Osteoblast (primary cell): ENCODE measurements around the gene PSMD13. TPM values are rescaled to one million over a fixed set of nuclear protein-coding genes. Genes with fewer than 3 reads are reported as not detected.

Experiments used
- DNase-seq: peaks from one replicate; pipeline ENCODE4 v3.0.0; 2011; ENCODE audit warnings: low spot score, mixed read lengths; ENCODE audit not compliant: insufficient read length; ENCODE audit errors: missing footprints
- H2AFZ ChIP-seq: 2 replicates; pipeline ENCODE4 v1.6.0; 2011; ENCODE audit warnings: mild to moderate bottlenecking, low read length
- H3K27ac ChIP-seq: 2 replicates; pipeline ENCODE4 v1.5.1; 2011; ENCODE audit warnings: mild to moderate bottlenecking, low read depth, low read length, moderate library complexity
- H3K27me3 ChIP-seq: 2 replicates; pipeline ENCODE4 v1.6.0; 2012; ENCODE audit warnings: mild to moderate bottlenecking, control low read depth, inconsistent platforms, low read length, moderate library complexity; ENCODE audit not compliant: insufficient read depth
- H3K36me3 ChIP-seq: 2 replicates; pipeline ENCODE4 v1.5.1; 2011; ENCODE audit warnings: mild to moderate bottlenecking, low read length, control low read depth, moderate library complexity; ENCODE audit not compliant: insufficient read depth
- H3K4me1 ChIP-seq: 2 replicates; pipeline ENCODE4 v1.5.1; 2011; ENCODE audit warnings: mild to moderate bottlenecking, low read length, control low read depth, moderate library complexity; ENCODE audit not compliant: insufficient read depth
- H3K4me2 ChIP-seq: 2 replicates; pipeline ENCODE4 v1.6.0; 2011; ENCODE audit warnings: mild to moderate bottlenecking, low read length; ENCODE audit not compliant: insufficient read depth
- H3K4me3 ChIP-seq: fragments of 200-600 bp; sonication (generic); 3 replicates; pipeline ENCODE4 v1.5.1; 2012; ENCODE audit warnings: mild to moderate bottlenecking, low read length, inconsistent platforms; ENCODE audit not compliant: insufficient read depth
- H3K79me2 ChIP-seq: 2 replicates; pipeline ENCODE4 v1.6.0; 2012; ENCODE audit warnings: mild to moderate bottlenecking, low read length, control low read depth, inconsistent platforms; ENCODE audit not compliant: insufficient read depth
- H3K9me3 ChIP-seq: 2 replicates; pipeline ENCODE4 v1.5.1; 2011; ENCODE audit warnings: low read depth, low read length, control low read depth
- H4K20me1 ChIP-seq: 2 replicates; pipeline ENCODE4 v1.6.0; 2012; ENCODE audit warnings: mild to moderate bottlenecking, low read length, control low read depth; ENCODE audit not compliant: insufficient read depth
- total RNA-seq: library from RNA; depleted of rRNA; stranded (reverse); fragments of >200 nt; gene quantifications from 2 replicates; pipeline ENCODE4 v1.2.3, GENCODE V29; 2012
- TF ChIP-seq, protein P1 (sequence below): IDR thresholded peaks from 2 replicates; pipeline ENCODE4 v1.5.1; 2011; ENCODE audit warnings: mild to moderate bottlenecking, low read depth, low read length, moderate library complexity; ENCODE audit errors: extremely low read depth

The PSMD13 gene
- total RNA-seq, 1 donor, result 110 TPM

DNA sequence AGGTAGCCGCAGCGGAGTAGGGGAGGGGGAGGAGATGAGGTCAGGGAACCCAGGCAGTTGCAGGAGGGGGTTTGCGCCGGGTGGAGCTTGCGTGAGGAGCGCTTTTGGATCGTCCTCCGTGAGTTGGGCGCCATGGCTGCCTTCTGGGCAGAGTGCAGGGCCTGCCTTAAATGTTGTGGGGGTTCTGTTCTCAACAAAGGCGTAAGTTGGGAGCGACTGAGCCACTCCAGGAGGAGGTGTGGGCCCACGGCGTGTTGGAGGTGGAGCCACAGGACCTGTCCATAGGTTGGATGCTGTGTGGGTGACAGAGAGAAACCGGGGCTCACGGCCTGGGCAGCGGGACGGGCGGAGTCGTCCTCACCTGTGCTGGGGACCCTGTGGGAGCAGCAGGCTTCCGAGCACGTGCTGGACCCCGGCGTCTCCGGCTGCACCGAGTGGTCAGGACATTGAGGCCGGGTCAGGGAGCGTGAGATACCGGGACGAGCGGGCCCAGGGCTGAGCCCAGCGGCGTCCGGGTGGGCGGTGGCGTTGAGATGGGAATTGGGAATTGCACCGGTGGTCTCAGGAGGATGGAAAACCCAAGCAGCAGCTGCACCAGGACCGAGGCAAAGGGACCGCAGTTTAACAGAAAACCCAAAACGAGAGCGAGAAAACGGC is 51.2 kb downstream of the PSMD13 start:
- no peaks in the 10 kb centered on the region for H3K9me3 ChIP-seq
- no peaks in the 10 kb centered on the region for H4K20me1 ChIP-seq
- H3K4me3 ChIP-seq, result peak overlapping the region; percentile 67
- H3K36me3 ChIP-seq, result no peaks in the 10 kb centered on the region
- H2AFZ ChIP-seq, result peak overlapping the region; percentile 23
- peak overlapping the region; percentile 79 for H3K4me2 ChIP-seq
- TF ChIP-seq, protein P1, sequence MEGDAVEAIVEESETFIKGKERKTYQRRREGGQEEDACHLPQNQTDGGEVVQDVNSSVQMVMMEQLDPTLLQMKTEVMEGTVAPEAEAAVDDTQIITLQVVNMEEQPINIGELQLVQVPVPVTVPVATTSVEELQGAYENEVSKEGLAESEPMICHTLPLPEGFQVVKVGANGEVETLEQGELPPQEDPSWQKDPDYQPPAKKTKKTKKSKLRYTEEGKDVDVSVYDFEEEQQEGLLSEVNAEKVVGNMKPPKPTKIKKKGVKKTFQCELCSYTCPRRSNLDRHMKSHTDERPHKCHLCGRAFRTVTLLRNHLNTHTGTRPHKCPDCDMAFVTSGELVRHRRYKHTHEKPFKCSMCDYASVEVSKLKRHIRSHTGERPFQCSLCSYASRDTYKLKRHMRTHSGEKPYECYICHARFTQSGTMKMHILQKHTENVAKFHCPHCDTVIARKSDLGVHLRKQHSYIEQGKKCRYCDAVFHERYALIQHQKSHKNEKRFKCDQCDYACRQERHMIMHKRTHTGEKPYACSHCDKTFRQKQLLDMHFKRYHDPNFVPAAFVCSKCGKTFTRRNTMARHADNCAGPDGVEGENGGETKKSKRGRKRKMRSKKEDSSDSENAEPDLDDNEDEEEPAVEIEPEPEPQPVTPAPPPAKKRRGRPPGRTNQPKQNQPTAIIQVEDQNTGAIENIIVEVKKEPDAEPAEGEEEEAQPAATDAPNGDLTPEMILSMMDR, result no peak
- H3K27me3 ChIP-seq, result peaks cover 15% of the 10 kb centered on the region
- H3K27ac ChIP-seq, result no peak overlapping the region
- H3K4me1 ChIP-seq, result peaks cover 4% of the 10 kb centered on the region
- no peaks in the 10 kb centered on the region for H3K79me2 ChIP-seq
- DNase-seq, result peak; percentile 65

DNA sequence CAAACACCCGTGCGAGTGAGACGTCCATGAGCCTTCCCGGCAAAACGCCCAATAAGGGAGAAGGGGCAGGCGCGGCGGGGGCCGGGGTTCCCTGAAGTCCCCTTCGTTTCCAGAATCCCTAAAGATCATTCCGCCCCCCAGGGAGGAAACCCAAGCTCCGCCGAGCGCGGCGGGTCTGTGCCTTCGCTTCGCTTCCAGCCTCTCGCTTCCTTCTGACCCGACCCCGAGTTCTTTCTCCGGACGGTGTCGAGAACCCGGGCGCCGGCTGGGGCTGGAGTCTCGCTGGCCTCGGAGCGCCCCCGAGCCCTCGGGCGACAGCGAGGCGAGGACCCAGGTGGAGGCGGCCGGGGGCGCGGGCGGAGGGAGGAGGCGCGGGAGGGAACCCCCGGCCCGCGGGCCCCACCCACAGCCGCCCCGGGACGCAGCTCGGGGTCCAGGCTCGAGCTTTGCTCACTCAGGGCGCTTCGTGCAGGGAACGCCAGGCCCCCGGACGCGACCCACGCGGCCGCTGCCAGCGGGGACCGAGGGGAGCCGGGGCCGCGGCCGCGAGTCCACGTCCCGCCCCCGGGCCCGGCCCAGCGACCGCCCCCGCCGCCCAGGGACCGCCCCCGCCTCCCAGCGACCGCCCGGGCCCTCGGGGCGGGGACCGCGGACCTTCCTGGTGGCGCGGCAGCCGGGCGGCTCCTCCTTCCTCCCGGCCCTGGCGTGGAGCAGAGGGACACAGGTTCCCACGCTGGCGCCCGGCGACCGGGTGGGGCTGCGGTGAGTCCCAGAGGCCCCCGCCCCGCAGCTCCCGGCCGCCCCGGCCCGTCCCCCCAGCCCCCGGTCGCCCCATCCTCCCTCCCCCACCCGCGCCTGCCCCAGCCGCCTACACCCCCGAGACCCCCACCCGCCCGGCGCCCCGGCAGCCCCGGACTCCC is 52.0 kb downstream of the PSMD13 start, which contains the start of gene PGGHG:
PGGHG (plus strand) TSS at position 649 of the 920 bp plus-strand sequence. CDS start 691 bp downstream, outside the sequence.
- H3K79me2 ChIP-seq, result no peaks in the 10 kb centered on the region
- H3K36me3 ChIP-seq, result no peaks in the 10 kb centered on the region
- peaks cover 4% of the 10 kb centered on the region for H3K4me1 ChIP-seq
- no peaks in the 10 kb centered on the region for H4K20me1 ChIP-seq
- no peak within 1 kb of the TSS for H3K27ac ChIP-seq
- H2AFZ ChIP-seq, result peak within 1 kb of the TSS; percentile 23
- TF ChIP-seq, protein P1, result no peak
- no peaks in the 10 kb centered on the region for H3K9me3 ChIP-seq
- peak; percentile 99 for DNase-seq
- H3K4me3 ChIP-seq, result peak within 1 kb of the TSS; percentile 67
- peaks cover 14% of the 10 kb centered on the region for H3K27me3 ChIP-seq
- H3K4me2 ChIP-seq, result peak within 1 kb of the TSS; percentile 79

DNA sequence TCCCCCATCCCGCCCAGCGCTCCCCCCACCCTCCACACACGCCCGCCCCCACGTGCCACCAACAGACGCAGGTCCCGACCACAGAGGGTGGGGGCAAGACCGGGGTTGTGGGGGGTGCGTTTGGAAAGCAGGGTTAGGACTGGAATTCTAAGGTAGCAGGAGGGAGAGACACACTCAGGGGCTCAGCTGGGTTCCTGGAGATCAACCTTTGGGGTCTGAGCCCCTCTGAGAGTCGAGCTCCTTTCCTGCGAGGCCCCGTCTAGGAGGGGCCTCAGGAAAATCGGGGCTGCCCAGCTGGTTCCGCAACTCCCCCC is 52.6 kb downstream of the PSMD13 start:
- peaks cover 4% of the 10 kb centered on the region for H3K4me1 ChIP-seq
- no peak overlapping the region for H2AFZ ChIP-seq
- no peaks in the 10 kb centered on the region for H3K36me3 ChIP-seq
- TF ChIP-seq, protein P1, result no peak
- H3K4me3 ChIP-seq, result no peak overlapping the region
- H3K9me3 ChIP-seq, result no peaks in the 10 kb centered on the region
- no peaks in the 10 kb centered on the region for H3K79me2 ChIP-seq
- no peak overlapping the region for H3K27ac ChIP-seq
- no peaks in the 10 kb centered on the region for H4K20me1 ChIP-seq
- DNase-seq, result peak; percentile 93
- peak overlapping the region; percentile 65 for H3K4me2 ChIP-seq
- peaks cover 14% of the 10 kb centered on the region for H3K27me3 ChIP-seq
